DMS153 treated with DMSO at 0.1 percent for 48 hours (cell line): ENCODE results near the gene CYLD.

Source experiments
- DNase-seq: peaks from one replicate; lab custom pipeline; 2025; ENCODE audit not compliant: unreplicated experiment; lab: John Stamatoyannopoulos, UW

CYLD gene

DNA sequence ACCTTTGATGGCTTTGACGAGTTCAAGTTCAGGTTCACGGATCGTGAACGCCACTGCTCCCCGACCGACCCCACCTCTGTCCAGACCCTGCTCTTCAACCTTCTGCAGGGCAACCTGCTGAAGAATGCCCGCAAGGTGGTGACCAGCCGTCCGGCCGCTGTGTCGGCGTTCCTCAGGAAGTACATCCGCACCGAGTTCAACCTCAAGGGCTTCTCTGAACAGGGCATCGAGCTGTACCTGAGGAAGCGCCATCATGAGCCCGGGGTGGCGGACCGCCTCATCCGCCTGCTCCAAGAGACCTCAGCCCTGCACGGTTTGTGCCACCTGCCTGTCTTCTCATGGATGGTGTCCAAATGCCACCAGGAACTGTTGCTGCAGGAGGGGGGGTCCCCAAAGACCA lies 30.8 kb upstream of the CYLD start:
- DNase-seq, result no peak

DNA sequence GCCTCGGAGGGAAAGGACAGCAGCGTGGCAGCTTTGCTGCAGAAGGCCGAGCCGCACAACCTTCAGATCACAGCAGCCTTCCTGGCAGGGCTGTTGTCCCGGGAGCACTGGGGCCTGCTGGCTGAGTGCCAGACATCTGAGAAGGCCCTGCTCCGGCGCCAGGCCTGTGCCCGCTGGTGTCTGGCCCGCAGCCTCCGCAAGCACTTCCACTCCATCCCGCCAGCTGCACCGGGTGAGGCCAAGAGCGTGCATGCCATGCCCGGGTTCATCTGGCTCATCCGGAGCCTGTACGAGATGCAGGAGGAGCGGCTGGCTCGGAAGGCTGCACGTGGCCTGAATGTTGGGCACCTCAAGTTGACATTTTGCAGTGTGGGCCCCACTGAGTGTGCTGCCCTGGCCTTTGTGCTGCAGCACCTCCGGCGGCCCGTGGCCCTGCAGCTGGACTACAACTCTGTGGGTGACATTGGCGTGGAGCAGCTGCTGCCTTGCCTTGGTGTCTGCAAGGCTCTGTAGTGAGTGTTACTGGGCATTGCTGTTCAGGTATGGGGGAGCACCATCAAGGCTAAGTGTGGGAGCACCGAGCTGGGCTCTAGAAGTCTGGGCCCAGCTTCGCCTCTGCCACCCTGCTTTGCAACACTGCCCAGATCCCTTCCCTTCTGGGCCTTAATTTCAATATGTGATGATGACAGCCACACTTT lies 29.9 kb upstream of the CYLD start:
- DNase-seq, result no peak

DNA sequence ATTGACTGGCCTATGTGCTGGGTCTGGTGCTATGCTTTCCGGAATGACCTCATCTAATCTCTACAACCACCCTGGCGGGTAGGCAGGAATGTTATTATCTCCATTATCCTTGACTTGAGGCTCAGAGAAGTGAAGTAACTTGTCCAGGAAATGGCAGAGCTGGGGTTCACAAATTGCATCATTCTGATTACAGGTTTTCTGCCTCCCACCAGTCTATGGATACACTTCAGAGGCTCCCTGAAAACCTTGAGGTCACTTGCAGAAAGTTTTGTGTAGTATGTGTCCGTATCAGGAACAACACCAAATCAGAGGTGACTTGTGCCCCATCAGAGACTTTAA lies 29.4 kb upstream of the CYLD start:
- DNase-seq, result no peak

DNA sequence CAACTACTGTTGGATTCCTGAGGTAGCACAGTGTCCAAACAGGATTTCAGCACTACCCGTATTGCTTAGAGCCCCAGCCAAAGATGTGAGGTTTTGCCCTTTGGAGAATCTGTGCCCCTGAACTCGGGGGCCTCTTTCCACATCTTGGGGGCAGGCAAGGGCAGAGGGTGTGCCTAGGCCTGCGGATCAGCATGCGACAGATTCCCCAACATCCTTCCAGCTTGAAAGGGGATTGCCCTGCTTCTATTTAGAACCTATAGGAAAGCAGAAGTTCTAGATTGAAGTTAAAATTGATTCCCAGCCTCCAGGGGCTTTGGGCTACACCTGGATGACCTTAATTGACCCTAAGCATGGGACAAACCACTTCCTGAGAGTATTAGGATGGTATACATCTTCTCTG lies 28.9 kb upstream of the CYLD start:
- no peak for DNase-seq

DNA sequence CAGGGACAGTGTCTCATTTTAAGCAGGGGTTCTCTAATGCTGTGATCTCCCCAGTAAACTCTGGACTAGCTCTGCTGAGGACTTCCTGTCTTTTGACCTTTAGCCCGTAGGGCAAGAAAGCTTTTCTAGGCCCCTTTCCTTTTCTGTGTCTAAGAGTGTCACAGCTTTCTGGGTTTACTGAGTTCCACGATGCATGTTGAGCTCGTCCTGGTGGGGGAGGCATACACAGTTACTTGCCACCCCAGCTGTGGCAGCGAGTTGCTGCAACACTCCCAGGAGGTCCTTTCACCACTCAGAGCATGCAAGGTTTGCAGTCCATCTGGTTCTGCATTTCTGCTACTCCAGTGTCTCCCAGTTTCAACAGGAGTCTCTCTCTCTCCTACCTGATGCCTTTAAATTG lies 24.8 kb upstream of the CYLD start:
- DNase-seq, result no peak

DNA sequence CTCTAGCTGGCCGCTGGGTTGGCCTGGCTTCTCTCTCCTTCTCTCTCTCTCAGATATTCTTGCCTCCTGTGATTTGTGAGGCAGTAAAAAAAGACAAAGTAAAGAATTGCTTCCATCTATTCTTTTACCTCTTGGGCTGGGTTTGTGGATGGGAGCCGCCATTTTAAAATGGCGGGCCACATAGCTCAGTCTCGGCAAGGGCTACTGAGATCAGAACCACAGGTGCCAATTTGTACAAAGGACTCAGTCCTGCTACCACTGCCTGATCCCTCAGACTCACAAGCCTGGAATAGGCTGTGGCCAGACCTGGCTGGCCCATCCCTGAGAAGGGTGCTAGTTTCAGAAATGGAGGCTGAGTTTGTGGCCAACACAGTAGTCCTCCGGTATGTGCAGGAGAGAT lies 24.4 kb upstream of the CYLD start:
- DNase-seq, result no peak

DNA sequence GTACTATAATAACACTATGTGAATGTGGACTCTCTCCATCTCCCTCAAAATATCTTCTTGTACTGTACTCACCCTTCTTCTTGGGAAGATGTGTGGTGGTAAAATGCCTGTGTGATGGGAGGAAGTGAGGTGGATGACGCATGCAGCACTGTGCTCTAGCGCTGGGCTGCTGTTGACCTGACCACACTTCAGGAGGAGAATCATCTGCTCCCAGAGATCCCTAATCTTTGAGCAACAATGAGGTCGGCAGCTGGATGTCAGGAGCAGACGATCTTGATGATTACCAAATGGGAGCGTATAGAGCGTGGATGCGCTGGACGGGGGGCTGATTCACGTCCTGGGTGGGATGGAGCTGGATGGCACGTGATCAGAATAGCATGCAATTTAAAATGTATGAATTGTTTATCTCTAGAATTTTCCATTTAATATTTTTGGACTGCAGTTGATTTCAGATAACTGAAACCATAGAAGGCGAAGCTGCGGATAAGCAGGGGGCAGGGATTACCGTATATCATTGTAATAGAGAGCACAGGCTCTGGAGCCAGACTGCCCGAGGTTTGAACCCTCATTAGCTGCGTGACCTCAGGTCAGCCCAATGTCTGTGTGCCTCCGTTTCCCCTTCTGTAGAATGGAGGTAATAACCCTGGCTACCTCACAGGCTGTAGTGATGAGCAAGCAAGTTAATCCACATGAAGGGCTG lies 23.7 kb upstream of the CYLD start:
- DNase-seq, result no peak

DNA sequence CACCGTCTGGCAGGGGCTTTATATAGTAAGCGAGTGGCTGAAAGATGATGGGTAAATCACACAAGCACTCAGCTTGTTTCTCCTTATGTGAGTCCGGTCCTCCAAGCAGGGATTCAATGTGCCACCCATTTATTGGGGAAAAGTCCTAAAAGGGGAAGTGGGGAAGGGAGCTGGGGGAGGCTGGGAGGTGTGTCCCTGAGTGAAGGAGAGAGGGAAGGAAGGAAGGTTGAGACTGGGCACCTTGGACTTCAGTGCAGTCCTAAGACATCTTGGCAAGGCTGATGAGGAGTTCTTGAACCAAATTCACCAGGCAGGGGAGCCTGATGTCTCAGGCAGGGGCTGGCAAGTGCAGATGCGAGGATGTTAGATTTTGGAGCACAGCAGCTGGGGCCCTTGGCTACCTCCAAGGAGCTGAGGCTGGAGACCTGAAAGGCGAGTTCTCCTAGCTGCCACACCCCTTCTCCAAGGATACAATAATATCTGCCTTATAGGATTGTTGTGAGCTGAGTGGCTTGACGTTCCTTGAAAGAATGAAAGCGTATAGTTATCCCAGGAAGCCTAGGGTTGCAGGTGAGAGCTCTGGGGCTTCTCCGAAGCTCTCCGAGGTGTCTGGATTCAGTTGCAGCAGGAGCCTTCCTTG lies 23.0 kb upstream of the CYLD start:
- no peak for DNase-seq

DNA sequence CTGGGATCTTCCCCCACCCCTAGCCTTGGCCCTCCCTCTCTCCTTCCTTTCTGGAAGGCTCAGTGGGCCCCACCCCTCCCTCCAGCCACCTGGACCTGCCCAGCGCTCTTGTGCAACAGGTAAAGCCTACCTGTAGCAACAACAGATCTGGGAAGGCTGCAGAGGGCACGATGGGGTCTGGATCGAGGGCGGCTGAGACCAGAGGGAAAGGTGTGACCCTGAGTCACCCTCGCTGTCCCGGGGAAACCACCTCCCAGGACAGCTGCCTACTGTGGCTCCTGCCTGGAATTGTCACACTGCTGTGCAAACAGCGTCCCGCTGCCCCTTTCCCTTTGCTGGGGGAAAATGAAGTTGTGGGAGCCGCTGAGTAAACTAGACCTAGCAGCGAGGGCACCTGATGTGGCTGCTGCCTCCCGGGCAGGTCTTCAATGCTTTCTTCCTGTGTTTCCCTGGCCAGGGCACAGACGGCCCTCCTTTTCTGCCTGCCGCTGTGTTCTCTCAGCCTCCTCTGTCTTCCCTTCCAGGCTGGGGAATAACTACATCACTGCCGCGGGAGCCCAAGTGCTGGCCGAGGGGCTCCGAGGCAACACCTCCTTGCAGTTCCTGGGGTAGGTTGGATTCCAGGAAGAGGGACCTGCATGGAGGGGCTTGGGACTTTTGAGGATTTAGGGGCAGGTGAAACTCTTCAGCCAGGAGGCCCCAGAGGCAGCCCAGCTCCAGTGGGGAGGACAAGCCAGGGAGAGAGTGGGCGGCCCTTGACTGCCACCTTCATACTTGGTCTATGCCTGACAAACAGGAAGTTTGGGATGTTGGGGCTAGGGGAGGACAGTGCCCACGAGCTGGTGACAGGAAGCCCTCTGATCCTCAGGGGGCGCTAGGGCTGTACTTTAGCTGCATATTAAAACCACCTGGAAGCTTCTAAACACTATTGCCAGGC lies 22.2 kb upstream of the CYLD start:
- no peak for DNase-seq

DNA sequence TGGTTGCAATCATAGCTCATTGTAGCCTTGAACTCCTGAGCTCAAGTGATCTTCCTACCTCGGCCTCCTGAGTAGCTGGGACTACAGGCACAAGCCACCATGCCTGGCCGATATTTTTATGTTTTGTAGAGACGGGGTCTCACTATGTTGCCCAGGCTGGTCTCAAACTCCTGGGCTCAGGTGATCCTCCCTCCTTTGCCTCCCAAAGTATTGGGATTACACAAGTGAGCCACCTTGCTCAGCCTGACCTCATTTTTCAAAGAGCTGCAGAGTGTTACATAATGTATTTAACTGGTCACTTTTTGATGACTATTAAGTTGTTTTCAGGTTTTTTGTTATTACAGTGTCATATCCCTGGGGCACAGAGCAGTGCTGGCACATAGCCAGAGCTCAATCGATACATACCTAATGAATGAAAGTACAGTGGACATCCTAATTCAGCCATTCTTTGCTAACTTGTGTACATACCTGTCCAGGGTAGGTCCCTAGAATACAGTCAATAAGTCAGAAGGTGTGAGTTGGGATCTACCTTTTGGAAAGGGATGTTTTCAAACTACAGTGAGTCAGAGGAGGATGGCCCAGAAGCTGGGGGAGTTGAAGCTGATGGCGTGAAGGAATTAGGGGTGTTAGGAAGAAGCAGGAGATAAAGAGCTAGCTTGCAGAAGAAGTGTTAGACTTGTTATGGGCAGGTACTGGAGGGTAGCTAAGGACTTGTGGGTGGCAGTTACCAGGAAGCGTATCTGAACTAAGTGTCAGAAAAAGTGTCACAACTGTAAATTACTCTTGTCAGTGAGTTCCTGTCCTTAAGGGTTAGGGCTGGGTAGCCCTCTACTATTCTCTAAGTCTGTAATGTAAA lies 20.1 kb upstream of the CYLD start:
- DNase-seq, result no peak

DNA sequence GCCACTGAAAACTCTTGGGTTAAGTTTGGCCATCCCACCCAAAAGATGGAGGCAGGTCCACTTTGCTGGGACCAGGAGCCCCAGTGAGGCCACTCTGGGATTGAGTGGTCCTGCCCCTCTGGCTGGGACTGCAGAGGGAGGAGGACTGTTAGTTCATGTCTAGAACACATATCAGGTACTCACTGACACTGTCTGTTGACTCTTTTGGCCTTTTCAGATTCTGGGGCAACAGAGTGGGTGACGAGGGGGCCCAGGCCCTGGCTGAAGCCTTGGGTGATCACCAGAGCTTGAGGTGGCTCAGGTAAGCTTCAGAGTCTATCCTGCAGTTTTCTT lies 19.5 kb upstream of the CYLD start:
- DNase-seq, result no peak

DNA sequence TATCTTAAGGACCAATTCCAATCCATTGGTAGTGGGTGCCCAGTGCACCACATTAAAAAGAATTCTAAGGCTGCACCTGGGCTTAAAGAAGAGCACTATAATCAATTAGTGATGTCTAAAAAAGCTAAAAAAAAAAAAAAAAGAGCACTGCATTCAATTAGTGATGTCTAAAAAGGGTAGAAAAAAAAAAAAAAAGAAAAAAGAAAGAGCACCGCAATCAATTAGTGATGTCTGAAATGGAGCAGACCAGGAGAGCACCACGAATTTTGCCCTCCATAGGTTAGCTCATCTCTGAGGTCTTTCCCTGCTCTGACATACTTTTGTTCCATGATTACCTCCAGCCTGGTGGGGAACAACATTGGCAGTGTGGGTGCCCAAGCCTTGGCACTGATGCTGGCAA lies 18.9 kb upstream of the CYLD start:
- no peak for DNase-seq

DNA sequence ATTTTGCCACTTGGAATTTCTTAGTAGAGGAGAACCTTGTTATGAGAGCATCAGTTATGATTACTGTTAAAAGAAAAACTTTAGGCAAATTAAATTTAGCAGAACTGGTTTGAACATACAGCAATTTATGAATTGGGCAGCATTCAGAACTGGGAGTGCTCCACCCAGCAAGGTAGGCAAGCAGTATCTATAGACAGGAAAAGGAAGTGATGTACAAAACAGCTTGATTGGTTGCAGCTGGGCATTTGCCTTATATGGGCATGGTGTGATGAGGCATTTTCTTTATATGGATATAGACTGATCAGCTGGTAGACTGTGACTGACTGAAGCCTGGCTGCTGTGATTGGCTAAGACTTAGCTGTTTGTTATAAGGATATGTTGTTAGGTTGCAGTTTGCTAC lies 17.6 kb upstream of the CYLD start:
- DNase-seq, result no peak

DNA sequence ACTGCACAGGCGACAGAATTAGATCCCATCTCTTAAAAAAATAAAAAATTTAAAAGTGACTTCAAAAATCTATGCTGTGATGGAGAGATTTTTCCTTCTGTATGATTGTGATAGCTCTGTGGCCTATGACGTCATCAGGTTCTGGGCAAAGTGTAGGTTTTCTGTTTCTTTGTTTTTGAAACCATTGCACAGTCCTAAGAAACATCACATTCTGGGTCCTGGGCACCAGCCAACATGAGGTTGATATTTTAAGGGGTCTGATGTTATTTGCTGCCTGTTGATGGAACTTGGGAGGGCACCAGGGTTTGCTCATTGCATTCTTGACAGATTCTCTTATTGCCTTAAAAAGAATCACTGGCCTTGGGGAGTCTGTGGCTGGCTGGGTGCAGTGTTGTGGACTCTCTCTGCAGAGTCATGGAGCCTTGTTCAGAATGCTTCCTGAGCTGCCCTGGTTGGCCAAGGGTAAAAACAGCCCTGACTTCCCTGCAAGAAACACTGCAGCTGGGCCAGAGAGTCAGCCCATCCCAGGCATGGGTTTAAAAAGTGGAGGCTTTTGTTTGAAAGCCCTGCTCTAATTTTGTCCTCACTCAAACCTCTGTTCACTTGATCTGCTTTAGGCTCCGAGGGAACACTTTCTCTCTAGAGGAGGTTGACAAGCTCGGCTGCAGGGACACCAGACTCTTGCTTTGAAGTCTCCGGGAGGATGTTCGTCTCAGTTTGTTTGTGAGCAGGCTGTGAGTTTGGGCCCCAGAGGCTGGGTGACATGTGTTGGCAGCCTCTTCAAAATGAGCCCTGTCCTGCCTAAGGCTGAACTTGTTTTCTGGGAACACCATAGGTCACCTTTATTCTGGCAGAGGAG lies 10.5 kb upstream of the CYLD start:
- DNase-seq, result no peak

DNA sequence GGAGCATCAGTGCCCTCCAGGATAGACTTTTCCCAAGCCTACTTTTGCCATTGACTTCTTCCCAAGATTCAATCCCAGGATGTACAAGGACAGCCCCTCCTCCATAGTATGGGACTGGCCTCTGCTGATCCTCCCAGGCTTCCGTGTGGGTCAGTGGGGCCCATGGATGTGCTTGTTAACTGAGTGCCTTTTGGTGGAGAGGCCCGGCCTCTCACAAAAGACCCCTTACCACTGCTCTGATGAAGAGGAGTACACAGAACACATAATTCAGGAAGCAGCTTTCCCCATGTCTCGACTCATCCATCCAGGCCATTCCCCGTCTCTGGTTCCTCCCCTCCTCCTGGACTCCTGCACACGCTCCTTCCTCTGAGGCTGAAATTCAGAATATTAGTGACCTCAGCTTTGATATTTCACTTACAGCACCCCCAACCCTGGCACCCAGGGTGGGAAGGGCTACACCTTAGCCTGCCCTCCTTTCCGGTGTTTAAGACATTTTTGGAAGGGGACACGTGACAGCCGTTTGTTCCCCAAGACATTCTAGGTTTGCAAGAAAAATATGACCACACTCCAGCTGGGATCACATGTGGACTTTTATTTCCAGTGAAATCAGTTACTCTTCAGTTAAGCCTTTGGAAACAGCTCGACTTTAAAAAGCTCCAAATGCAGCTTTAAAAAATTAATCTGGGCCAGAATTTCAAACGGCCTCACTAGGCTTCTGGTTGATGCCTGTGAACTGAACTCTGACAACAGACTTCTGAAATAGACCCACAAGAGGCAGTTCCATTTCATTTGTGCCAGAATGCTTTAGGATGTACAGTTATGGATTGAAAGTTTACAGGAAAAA lies 9.7 kb upstream of the CYLD start:
- no peak for DNase-seq

DNA sequence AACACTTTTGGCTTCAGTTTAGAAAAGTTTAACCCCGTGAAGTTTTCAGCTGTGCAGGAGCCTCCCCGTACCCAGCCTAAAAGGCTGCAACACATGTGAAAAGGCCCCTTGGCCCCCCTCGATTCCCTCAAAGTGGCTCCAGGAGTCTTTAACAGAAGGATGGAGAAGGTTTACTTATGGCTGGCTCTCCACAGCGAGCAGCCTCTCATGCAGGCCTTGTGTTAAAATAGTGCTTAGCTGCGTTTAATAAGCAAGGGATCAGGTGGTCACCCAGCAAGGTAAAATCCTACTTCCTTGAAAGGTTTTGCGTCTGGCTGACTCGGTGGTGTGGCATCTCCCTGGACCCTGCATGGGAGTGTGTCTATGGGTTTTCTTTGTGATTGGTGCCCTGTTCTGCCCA lies 8.4 kb upstream of the CYLD start:
- DNase-seq, result no peak

DNA sequence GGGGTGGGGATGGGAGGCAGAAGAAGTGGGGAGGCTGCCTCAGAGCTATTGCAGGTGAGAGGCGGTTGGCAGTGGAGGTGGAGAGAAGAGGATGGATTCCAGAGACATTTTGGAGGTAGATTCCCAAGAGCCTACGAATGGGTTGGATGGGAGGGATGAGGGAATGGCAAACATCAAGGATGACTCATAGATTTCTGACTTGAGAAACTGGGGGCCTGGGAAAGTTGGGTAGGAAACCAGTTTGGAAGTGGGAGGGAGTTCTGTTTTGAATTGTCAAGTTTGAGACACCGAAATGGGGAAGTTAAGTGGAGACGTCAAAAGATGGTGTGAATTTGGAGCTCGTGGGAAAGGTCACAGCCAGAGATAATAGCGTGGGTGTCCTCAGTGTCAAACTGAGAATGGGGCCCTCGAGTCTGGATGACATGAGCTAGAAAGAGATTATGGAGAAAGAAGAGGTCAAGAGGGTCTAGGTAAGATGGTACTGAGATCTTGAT lies 6.2 kb upstream of the CYLD start:
- DNase-seq, result no peak

DNA sequence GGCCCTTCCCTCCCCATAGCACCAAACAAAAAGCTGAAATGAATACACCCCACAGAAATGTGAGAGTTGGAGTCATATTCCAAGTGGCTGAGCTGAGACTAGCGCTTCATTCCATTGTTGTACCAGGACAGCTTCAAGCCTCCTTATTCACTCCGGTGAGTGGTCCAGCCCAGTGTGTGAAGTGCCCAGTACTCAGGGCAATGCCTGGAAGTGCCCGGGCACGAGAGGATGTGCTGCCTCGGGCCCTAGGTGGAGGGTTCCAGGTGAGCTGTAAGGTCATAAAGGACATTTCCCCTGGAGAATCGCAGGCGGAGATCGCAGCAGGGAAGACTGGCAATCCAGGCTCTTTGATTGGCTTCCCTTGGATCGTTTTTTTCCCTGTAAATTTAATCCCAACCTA lies 5.4 kb upstream of the CYLD start:
- DNase-seq, result no peak
